MM.1S (cell line): Measurements from ENCODE around the gene BABAM1.

Source experiments
- CTCF ChIP-seq: fragments of 300-600 bp; sonication (generic); IDR thresholded peaks from 2 replicates; pipeline ENCODE4 v1.5.1; 2016; ENCODE audit warnings: antibody characterized with exemption, low read length, mixed read lengths
- EZH2 ChIP-seq: fragments of 300-600 bp; sonication (generic); optimal IDR thresholded peaks from 2 replicates; pipeline ENCODE3; 2017; ENCODE audit warnings: low read depth, mild to moderate bottlenecking, antibody characterized with exemption, low read length, mixed read lengths

- no peak for TF ChIP-seq CTCF
- no peak for TF ChIP-seq EZH2
These were observed 41.0 kb upstream of the BABAM1 start, which contains the start of gene OCEL1 for GRCh38 chr19:17226002-17226933.
